Heart right ventricle (tissue), 16 donors: ENCODE measurements around the gene DYRK2. TPM values are rescaled to one million over a fixed set of nuclear protein-coding genes. Genes with fewer than 3 reads are reported as not detected.

Experiments
- ATAC-seq, 8 donors: fragments of 200-7000 bp; cut with Tn5 transposase; one replicate each; pipeline ENCODE4 v1.9.1; 2020; ENCODE audit warnings: mild to moderate bottlenecking in 8 of 8, moderate library complexity in 8 of 8, moderate number of reproducible peaks in 1 of 8
- DNase-seq, 2 donors: peaks; one replicate each; pipeline ENCODE4 v3.0.0-alpha.2; 2020
- H3K27ac ChIP-seq, 10 donors: fragments of 200-600 bp; sonication (generic) in 2 of 10; one replicate each; pipeline versions ENCODE4 v1.5.0 to v1.8.0; 2020 to 2022; ENCODE audit warnings: mild to moderate bottlenecking in 3 of 10
- H3K27me3 ChIP-seq, 7 donors: fragments of 200-600 bp; one replicate each; pipeline ENCODE4 v1.8.0; 2021 to 2022; ENCODE audit warnings: mild to moderate bottlenecking in 2 of 7
- H3K36me3 ChIP-seq, 9 donors: fragments of 200-600 bp; sonication (generic) in 1 of 9; one replicate each; pipeline versions ENCODE4 v1.5.0 to v1.8.0; 2020 to 2022; ENCODE audit warnings: mild to moderate bottlenecking in 2 of 9
- H3K4me1 ChIP-seq, 9 donors: fragments of 200-600 bp; sonication (generic) in 1 of 9; one replicate each; pipeline versions ENCODE4 v1.5.0 to v1.8.0; 2020 to 2022; ENCODE audit warnings: mild to moderate bottlenecking in 4 of 9
- H3K4me3 ChIP-seq, 10 donors: fragments of 200-600 bp; sonication (generic) in 2 of 10; one replicate each; pipeline versions ENCODE4 v1.5.0 to v1.8.0; 2020 to 2022; ENCODE audit warnings: mild to moderate bottlenecking in 7 of 10, moderate library complexity in 2 of 10
- H3K9me3 ChIP-seq, 11 donors: fragments of 200-600 bp in 10 of 11; sonication (generic) in 2 of 11; one replicate each; pipeline versions ENCODE4 v1.5.0 to v1.8.0; 2013 to 2022; ENCODE audit warnings: mild to moderate bottlenecking in 2 of 11, control low read depth in 1 of 11, moderate library complexity in 1 of 11
- CTCF ChIP-seq, 9 donors: fragments of 200-600 bp; sonication (generic) in 2 of 9; IDR thresholded peaks; one replicate each; pipeline versions ENCODE4 v1.5.0 to v1.8.0; 2021 to 2022; ENCODE audit warnings: antibody characterized with exemption in 9 of 9, mild to moderate bottlenecking in 5 of 9, moderate library complexity in 1 of 9
- WGBS, 2 donors: extraction: QIAGEN DNeasy Blood & Tissue Kit; methylation state at CpG; one replicate each; pipeline ENCODE4 v1.1.7; 2013; ENCODE audit warnings: inconsistent platforms in 1 of 2; 5-methylcytosine and 5-hydroxymethylcytosine counted together
- intact Hi-C, 10 donors: fragments of 100-400 bp; cut with DNase I; formaldehyde crosslinking; loops; one replicate each; pipeline versions ENCODE4 v1.11.1 to v1.14.2; 2022
- polyA plus RNA-seq, 2 donors: library from polyadenylated mRNA; stranded (reverse); fragments of 200-250 nt; gene quantifications; one replicate each; pipeline ENCODE4 v1.2.3, GENCODE V29; 2013
- total RNA-seq, 10 donors: library from RNA; stranded (reverse); fragmentation: NEBNext Ultra II Directional in 3 of 10; extraction: Animal tissue kit (Norgen Biotek cat#: 25700) in 3 of 10; gene quantifications; one replicate each; pipeline versions ENCODE4 v1.2.1 to v1.2.4, GENCODE V29; 2021 to 2023
- donor health status: Arrhythmogenic right ventricular cardiomyopathy.
- donor health status: ischemic (EF 13 %, LVEDD 7.1; RV severe dilation, severe dysfunction).
- donor health status: healthy with polysubstance abuse.
- donor health status: DM: no; HTN: yes; CAD: no.
- donor health status: DM: no; HTN: no; CAD: no.
- donor health status: ischemic (EF 25% LVEDD 6.9; RV normal size, moderate dysfunction).
- donor health status: ischemic (EF 25% LVEDD 5.7; RV mildly dilated, moderate dysfunction).
- donor health status: healthy.
- donor health status: DM: yes; HTN: yes; CAD: no.
- donor health status: Ischemic cardiomyopathy.
- donor health status: ischemic (EF 35%, LVEDD 5.7; RV mildly dilated, moderate dysfunction).
- donor health status: nonischemic (EF 11% LVEDD 7.7; RV severe dilation, severe dysfunction).
- donor health status: DM: yes; HTN: yes; CAD: no.
- donor health status: PGD.
- donor health status: ischemic (EF 29% LVEDD 5.4; RV normal size, mild dysfunction).
- donor health status: nonischemic (EF 23%, LVEDD 6.1; RV moderate dilation, normal function).

DYRK2 gene
- total and polyA plus RNA-seq, 12 donors, result 6.4 to 55.8 (median 41.9) TPM

- intact Hi-C loops, result loop anchor here in 1 of 10 donors (10.0 kb wide), 1 partner anchor 46 kb away; no protein-coding TSS in a partner anchor
- no peak overlapping the region for H3K4me3 ChIP-seq
- TF ChIP-seq CTCF (IDR thresholded peaks at IDR 0.05), result no peak
- H3K36me3 ChIP-seq, result no peaks in the 10 kb centered on the region
- H3K27me3 ChIP-seq, result no peaks in the 10 kb centered on the region
- ATAC-seq (no peak), DNase-seq (no peak)
- H3K9me3 ChIP-seq, result no peaks in the 10 kb centered on the region
- 87 to 95% methylated on average over 2 of the region's 2 CpGs for WGBS, 2 donors
- peaks cover 5 to 35% (median 16%) of the 10 kb centered on the region in 9 donors for H3K4me1 ChIP-seq
- no peak overlapping the region for H3K27ac ChIP-seq
Observed at GRCh38 chr12:67701121-67701520, 52.6 kb downstream of the DYRK2 start.

- Histone ChIP-seq H3K9me3 (no peaks in the 10 kb centered on the region), H3K36me3 (no peaks in the 10 kb centered on the region), H3K27ac (no peak overlapping the region), H3K27me3 (no peaks in the 10 kb centered on the region), H3K4me3 (no peak overlapping the region), H3K4me1 (peaks cover 5 to 39% (median 21%) of the 10 kb centered on the region in 9 donors)
- TF ChIP-seq CTCF (IDR thresholded peaks at IDR 0.05), result no peak
- 98 to 100% methylated on average over 1 of the region's 1 CpG for WGBS, 2 donors
- ATAC-seq (no peak), DNase-seq (no peak)
- intact Hi-C loops, result loop anchor here in 1 of 10 donors (10.0 kb wide), 1 partner anchor 47 kb away; no protein-coding TSS in a partner anchor
Observed at GRCh38 chr12:67702136-67702535, 53.6 kb downstream of the DYRK2 start.

GRCh38 chr12:67704071-67704470, 55.5 kb downstream of the DYRK2 start:
- ATAC-seq (no peak), DNase-seq (no peak)
- no peaks in the 10 kb centered on the region for H3K27me3 ChIP-seq
- intact Hi-C loops, result loop anchor here in 1 of 10 donors (10.0 kb wide), 1 partner anchor 49 kb away; no protein-coding TSS in a partner anchor
- no peaks in the 10 kb centered on the region for H3K36me3 ChIP-seq
- no peak overlapping the region for H3K27ac ChIP-seq
- no peaks in the 10 kb centered on the region for H3K9me3 ChIP-seq
- H3K4me1 ChIP-seq, result peaks cover 5 to 25% (median 13%) of the 10 kb centered on the region in 9 donors
- 94% methylated on average over 4 of the region's 4 CpGs for WGBS, 2 donors
- TF ChIP-seq CTCF (IDR thresholded peaks at IDR 0.05), result no peak
- no peak overlapping the region for H3K4me3 ChIP-seq

GRCh38 chr12:67705394-67706370, 57.1 kb downstream of the DYRK2 start:
- H3K4me3 ChIP-seq, result no peak overlapping the region
- H3K9me3 ChIP-seq, result no peaks in the 10 kb centered on the region
- 53 to 57% methylated on average over 6 of the region's 6 CpGs for WGBS, 2 donors
- peak overlapping the region in 3 of 10 donors; percentile 12 to 62 (median 44) for H3K27ac ChIP-seq
- no peak for TF ChIP-seq CTCF (IDR thresholded peaks at IDR 0.05)
- no peaks in the 10 kb centered on the region for H3K27me3 ChIP-seq
- intact Hi-C loops, result loop anchor here in 1 of 10 donors (10.0 kb wide), 1 partner anchor 51 kb away; no protein-coding TSS in a partner anchor
- peak in 1 of 2 donors; percentile 55 for DNase-seq
- ATAC-seq, result peak in 4 of 8 donors; percentile 44 to 69 (median 54)
- H3K36me3 ChIP-seq, result no peaks in the 10 kb centered on the region
- peaks cover 5 to 28% (median 14%) of the 10 kb centered on the region in 9 donors for H3K4me1 ChIP-seq
